Activated CD4-positive, alpha-beta T cell treated with anti-CD3 and anti-CD28 coated beads, Interleukin-2, Interleukin-6, amounts not matched to agents 100 ng/mL and 50 ng/mL, durations not matched to agents 16 hours and 8 hours (primary cell): Measurements from ENCODE around the gene NPR1.
"Not testable (repeated sequence)": the region's sequence is repeated elsewhere in the genome, so short reads cannot be mapped to it uniquely, and the experiment has no call there.

ENCODE experiments used
- DNase-seq: peaks from one replicate; pipeline ENCODE4 v3.0.0-alpha.2; 2020

The NPR1 gene

GRCh38 chr1:153678519-153679336, at the start of gene NPR1:
Gene NPR1 (plus strand): TSS chr1:153678688. CDS start chr1:153679109, 421 bp downstream.
- DNase-seq = peak; percentile 21

DNA sequence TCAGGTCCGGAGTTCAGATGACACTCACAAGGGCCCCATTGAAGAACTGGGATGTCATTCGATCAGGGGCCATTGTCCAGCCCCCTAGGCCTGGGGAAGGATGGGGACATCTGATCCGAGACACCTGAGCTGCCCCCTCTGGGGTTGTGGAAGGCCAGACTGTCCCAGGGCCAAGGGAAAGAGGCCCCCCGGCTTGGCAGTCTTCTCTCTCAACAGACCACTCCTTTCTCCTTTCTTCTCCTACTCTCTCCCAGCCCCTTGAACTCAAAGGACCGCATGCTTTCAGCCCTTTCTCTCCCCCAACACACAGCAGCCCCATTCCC, 49.2 kb upstream of the NPR1 start:
- no peak for DNase-seq

- no peak for DNase-seq
Observed at GRCh38 chr1:153629971-153630370, 48.5 kb upstream of the NPR1 start.

GRCh38 chr1:153630384-153630783, 48.1 kb upstream of the NPR1 start:
- no peak for DNase-seq

DNA sequence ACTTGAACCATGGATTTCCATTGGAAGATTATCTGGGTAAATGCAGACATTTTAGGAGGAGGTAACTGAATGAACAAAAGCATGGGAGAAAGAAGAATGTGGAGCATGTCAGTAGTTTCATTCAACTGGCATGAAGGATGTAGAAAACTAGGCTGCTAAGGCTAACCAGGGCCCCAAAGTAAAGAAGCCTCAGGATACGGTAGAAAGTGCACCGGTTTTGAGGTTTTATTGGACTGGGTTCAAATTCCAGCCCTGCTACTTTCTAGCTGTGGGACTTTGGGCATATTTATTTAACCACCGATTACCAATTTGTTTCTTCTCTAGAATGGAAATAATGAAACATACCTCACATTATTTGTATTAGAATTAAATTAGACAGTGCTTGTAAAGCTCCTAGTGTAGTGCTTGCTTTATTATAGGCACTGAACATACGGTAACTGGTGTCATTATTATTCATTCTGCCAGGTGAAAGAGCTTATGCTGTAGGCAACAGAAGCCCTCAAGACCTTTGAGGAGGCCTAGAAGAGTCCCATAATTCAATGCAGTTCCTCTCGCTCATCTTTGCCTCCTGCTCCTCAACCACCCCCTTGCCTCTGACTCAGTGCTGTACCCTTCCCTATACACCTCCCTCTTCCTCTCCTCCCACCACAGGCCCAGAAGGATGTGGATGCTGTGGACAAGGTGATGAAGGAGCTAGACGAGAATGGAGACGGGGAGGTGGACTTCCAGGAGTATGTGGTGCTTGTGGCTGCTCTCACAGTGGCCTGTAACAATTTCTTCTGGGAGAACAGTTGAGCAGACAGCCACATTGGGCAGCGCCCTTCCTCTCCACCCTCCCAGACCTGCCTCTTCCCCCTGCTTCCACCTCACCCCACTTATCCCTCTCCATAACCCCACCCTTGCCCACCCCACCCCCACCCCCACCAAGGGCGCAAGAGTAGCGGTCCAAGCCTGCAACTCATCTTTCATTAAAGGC, 47.2 kb upstream of the NPR1 start:
- DNase-seq = no peak

DNA sequence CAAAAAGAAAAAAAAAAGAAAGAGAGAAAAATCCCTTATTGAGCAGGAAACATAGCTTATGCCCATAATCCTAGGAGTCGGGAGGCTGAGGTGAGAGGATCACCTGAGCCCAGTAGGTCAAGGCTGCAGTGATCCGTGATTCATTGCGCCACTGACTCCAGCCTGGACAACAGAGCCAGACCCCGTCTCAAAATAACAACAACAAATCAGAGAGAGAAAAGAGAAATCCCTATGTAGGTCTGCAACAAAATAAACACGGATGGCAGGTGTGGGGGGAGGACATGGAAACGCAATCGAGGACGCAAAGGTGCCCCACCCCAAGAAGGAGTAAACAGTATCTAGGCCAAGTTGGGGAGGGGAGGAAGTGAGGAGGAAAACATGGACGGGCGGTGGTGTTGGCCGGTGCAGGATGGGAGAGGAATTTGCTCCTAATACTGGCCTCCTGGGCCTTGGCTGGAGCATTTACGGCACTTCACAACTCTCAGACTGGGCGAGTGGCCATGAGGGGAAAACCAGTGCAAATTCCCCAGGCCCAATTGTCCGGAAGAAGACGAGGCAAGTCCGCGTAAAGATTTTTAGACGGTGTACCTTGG, 45.2 kb upstream of the NPR1 start:
- no peak for DNase-seq

GRCh38 chr1:153633754-153634665, 44.5 kb upstream of the NPR1 start, which contains the start of gene CHTOP:
Gene CHTOP (plus strand): TSS chr1:153634066. CDS start chr1:153636589, 2,523 bp downstream.
- peak; percentile 99 for DNase-seq

GRCh38 chr1:153635872-153636271, 42.6 kb upstream of the NPR1 start:
- no peak for DNase-seq

DNA sequence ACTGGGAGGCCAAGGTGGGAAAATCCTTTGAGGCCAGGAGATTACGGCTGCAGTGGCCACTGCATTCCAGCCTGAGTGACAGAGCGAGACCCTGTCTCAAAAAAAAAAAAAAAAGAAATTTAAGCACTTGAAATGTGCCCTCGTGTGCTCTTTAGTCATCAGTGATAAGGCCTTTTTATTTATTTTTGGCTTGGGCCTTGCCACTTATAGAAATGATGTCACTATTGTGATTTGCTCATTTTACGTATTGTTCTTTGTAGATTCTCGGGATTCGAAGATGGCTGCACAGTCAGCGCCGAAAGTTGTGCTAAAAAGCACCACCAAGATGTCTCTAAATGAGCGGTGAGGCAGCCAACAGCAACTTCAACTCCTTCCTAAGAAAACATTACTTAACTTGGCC, 42.2 kb upstream of the NPR1 start:
- DNase-seq = no peak

GRCh38 chr1:153638261-153638660, 40.2 kb upstream of the NPR1 start:
- no peak for DNase-seq

DNA sequence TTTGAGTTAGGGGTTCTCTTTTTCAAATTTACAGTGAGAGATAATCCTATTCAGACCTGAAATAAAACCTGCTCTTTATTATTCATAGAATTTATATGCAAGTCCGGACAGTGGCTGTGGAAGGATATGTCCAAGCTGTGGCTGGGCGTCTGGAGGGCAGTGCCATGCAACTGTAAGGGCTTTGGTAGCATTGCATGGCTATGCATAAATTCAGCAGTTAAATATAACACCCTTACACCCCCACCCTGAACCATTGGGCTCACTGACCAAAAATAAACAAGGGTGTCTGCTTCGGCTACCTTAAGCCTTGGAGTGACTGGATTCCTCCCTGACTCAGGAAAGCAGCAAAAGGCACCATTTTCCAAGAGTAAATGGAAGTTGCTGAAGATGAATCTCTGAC, 39.2 kb upstream of the NPR1 start:
- DNase-seq = no peak

- DNase-seq = not testable (repeated sequence)
Observed at GRCh38 chr1:153640213-153640612, 38.3 kb upstream of the NPR1 start.

DNA sequence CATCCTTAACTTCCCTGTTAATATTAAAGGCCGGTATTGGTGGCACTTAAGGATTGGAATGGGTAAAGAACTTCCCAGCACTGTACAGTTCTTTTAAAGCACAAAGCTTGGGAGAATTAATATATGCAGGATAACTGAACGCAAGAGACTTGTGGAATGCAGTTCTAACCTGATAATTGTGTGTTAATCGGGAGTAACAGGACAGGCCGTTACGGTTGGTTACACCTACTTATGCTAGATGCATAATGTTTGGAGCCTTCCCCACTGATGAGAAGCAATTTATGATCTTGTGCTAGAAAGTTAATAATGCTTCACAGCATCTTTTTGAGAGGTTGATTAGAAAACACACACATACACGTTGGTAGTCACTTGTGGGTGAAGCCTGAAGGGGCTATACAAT, 37.6 kb upstream of the NPR1 start:
- DNase-seq = no peak

- no peak for DNase-seq
Observed at GRCh38 chr1:153642161-153642560, 36.3 kb upstream of the NPR1 start.

DNA sequence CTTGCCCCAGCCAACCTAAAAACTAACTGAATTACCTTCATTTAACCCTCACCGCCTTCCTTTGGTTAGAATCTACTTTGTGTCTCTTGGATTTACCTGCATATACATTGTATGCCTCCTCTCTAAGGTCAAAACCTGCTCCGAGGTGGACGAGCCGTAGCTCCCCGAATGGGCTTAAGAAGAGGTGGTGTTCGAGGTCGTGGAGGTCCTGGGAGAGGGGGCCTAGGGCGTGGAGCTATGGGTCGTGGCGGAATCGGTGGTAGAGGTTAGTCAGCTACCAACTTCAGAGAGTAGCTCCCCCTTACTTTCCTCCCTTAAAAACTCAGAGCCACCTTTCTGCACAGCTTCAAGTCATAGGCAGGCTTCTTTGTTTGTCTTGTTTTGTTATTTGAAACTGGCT, 35.4 kb upstream of the NPR1 start:
- no peak for DNase-seq

DNA sequence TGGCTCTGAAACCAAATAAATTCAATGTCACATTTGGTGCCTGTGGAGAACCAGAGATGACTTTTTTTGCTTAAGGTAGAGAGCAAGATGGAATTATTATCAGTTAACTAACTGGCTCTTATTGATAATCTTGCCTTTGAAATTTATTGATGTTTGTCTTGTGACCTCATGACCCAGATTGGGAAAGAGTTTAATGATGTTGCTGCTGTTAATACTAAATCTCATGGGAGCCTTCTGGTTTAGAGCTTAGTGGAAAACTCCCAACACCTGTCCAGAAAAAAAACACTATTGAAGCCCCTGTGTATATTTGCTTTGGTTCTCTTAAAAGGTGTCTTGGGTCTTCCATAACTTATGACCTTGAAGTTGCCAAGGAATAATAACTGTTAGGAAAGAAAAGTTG, 34.7 kb upstream of the NPR1 start:
- DNase-seq = no peak

DNA sequence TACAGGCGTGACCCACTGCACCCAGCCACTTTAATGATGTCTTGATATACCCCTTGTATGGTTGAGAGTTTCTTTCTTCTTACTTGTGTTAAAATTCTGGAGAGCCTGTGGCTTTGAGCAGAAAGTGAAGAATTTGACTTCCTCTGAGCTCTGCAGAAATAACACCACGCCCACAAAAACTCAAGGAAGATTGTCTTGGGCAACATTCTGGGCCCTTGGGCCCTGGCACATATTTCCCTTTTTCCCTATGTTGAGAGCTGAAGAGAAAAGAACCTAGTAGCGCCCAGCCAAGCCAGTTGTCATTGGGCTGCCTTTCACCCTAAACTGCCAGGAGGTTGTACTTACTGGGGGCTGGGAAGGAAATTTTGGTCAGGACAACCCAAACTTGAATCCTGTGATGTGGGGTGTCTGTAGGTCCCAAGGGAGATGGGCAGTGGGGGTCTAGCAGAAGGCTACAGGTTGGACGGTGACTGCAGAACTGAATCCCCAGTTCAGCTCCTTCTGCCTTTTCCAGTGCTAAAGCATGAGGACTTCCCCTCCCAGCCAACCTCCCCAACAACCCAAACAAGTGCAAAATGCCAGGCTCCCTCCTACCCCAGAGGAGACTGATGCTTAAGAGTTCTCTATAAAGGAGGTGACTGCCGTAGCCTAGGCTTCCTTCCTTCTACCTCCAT, 31.7 kb upstream of the NPR1 start:
- no peak for DNase-seq

GRCh38 chr1:153647346-153647714, 31.2 kb upstream of the NPR1 start:
- DNase-seq = no peak

- no peak for DNase-seq
Observed at GRCh38 chr1:153648000-153648643, 30.4 kb upstream of the NPR1 start.

DNA sequence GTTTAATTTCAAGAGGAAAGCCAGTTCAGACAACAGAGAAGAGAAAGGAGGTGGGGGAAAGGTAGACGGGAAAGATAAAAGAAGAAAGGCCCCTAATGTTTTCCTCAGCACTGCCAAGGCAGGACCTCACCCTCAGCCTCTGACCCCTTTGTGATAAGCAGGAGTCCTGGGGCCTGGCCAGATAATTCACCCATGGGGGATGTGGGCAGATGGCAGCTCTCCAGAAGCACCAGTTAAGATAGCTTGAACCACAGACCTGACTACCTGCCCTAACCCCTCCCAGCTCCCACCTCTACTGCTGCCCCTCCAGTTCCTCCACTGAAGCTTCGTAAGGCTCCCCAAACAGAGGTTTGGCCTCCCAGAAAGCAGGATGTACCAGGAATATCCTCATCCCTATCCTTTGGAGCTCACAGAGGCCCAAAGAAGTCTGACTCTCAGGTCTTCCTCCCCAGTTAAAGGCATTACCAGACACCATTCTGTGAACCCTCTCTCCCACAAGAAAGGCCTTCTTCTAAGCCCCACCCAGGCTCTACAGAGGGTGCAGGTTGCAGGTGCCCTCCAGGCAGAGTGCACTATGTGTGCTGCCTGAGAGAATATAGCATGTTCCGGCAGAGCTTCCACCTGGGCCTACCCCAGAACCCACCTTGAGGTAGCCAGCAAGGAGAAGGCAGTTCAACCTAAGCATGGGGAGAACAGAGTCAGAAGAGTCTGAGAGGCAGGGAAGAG, 29.2 kb upstream of the NPR1 start:
- DNase-seq = no peak

GRCh38 chr1:153649863-153650235, 28.6 kb upstream of the NPR1 start:
- no peak for DNase-seq
